Measurements from ENCODE around the gene INSYN2A. TPM values are rescaled to one million over a fixed set of nuclear protein-coding genes. Genes with fewer than 3 reads are reported as not detected.

Gene INSYN2A
- polyA plus RNA-seq, 4 donors, result 0.22 to 0.68 (median 0.25) TPM

- Histone ChIP-seq H3K27ac (ENCODE audit: low read depth in 1 of 3, low read length in 2 of 3) (no peak overlapping the region), H3K9me3 (ENCODE audit: control insufficient read depth in 2 of 2, insufficient read depth in 1 of 2, low read depth in 1 of 2, low read length in 1 of 2) (peaks cover 0 to 3% of the 10 kb centered on the region in 2 donors), H3K36me3 (ENCODE audit: control insufficient read depth in 3 of 3, insufficient read depth in 2 of 3, low read depth in 1 of 3, low read length in 3 of 3) (peaks cover 0 to 8% (median 0%) of the 10 kb centered on the region in 3 donors), H3K27me3 (ENCODE audit: control insufficient read depth in 3 of 3, insufficient read depth in 3 of 3, low read length in 3 of 3) (no peaks in the 10 kb centered on the region), H3K4me3 (ENCODE audit: low read depth in 1 of 3, low read length in 3 of 3) (no peak overlapping the region), H3K4me1 (ENCODE audit: control insufficient read depth in 3 of 3, insufficient read depth in 2 of 3, low read depth in 1 of 3, low read length in 2 of 3) (no peaks in the 10 kb centered on the region)
- DNase-seq (no peak), FAIRE-seq (no peak)
- WGBS, 3 donors, result 91 to 96% (median 94%) methylated on average over 36 to 40 of the region's 40 CpGs
These were observed 20.9 kb downstream of the INSYN2A start for GRCh38 chr10:127175357-127176110.

DNA sequence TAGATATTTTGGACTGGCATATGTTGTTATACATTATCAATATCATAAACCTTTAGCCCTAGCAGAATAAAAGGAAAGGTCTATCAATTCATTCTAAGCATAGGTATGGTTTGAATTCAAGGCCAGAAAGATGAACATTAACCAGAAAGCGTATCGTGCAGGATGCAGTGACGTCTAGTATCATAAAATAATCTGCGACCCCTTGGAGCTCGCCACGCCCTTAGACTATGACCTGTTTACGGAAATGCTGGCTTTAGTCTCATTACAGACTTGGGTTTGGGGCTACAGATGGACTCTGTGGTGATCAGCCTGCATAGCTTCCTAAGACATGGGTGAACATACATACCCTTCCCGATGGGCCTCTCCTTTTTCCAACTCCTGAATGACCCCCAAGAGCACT lies 21.5 kb downstream of the INSYN2A start:
- Histone ChIP-seq H3K27ac (ENCODE audit: low read depth in 1 of 3, low read length in 2 of 3) (no peak overlapping the region), H3K4me1 (ENCODE audit: control insufficient read depth in 3 of 3, insufficient read depth in 2 of 3, low read depth in 1 of 3, low read length in 2 of 3) (no peaks in the 10 kb centered on the region), H3K4me3 (ENCODE audit: low read depth in 1 of 3, low read length in 3 of 3) (no peak overlapping the region), H3K36me3 (ENCODE audit: control insufficient read depth in 3 of 3, insufficient read depth in 2 of 3, low read depth in 1 of 3, low read length in 3 of 3) (peaks cover 0 to 8% (median 0%) of the 10 kb centered on the region in 3 donors), H3K27me3 (ENCODE audit: control insufficient read depth in 3 of 3, insufficient read depth in 3 of 3, low read length in 3 of 3) (no peaks in the 10 kb centered on the region), H3K9me3 (ENCODE audit: control insufficient read depth in 2 of 2, insufficient read depth in 1 of 2, low read depth in 1 of 2, low read length in 1 of 2) (no peaks in the 10 kb centered on the region)
- DNase-seq (peak; percentile 20 to 32), FAIRE-seq (no peak)
- 37 to 66% (median 45%) methylated on average over 8 of the region's 8 CpGs for WGBS, 3 donors

DNA sequence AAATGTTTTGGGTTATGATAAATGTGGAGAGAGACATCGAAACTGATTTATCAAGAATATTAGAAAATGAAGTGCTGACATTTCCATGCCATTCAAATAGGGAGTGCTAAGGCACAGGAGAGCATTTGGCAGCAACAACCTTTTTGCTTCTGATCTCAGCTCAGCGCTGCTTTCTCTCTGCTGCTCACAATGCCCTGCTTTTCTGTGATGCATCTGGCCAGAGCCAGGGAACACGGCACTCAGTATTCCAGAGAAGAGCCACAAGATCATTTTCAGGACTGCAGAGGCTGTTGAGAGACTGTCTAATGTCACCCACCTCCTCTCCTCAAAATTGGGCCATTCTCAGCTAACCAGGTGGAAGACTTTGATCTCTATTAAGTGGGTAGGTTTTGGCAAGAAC lies 28.1 kb downstream of the INSYN2A start:
- no peak for FAIRE-seq
- Histone ChIP-seq H3K27me3 (ENCODE audit: control insufficient read depth in 3 of 3, insufficient read depth in 3 of 3, low read length in 3 of 3) (no peaks in the 10 kb centered on the region), H3K4me1 (ENCODE audit: control insufficient read depth in 3 of 3, insufficient read depth in 2 of 3, low read depth in 1 of 3, low read length in 2 of 3) (no peaks in the 10 kb centered on the region), H3K36me3 (ENCODE audit: control insufficient read depth in 3 of 3, insufficient read depth in 2 of 3, low read depth in 1 of 3, low read length in 3 of 3) (no peaks in the 10 kb centered on the region), H3K9me3 (ENCODE audit: control insufficient read depth in 2 of 2, insufficient read depth in 1 of 2, low read depth in 1 of 2, low read length in 1 of 2) (no peaks in the 10 kb centered on the region), H3K4me3 (ENCODE audit: low read depth in 1 of 3, low read length in 3 of 3) (no peak overlapping the region), H3K27ac (ENCODE audit: low read depth in 1 of 3, low read length in 2 of 3) (no peak overlapping the region)
- 83 to 94% (median 84%) methylated on average over 3 of the region's 3 CpGs for WGBS, 3 donors
- DNase-seq, result no peak

DNA sequence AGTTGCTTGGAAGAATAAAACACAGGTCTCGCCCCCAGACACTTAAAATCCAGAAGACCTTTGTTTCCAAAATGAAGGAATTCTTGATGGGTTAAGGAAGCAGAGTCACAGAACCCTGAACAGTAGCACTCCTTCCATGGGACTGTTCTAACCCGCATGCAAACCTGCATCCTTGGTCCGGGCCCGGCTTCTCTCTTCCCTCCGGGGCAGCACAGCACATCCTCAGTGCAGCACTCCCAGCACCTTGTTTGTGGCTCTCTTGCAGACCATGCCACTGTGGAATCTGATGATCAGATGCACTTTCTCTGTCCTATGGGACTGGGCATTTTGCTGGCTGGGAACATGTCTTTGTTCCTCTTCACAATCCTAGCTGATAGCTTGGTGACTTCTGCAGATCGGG lies 33.5 kb downstream of the INSYN2A start:
- FAIRE-seq (no peak), DNase-seq (no peak)
- no peaks in the 10 kb centered on the region for H3K36me3 ChIP-seq (ENCODE audit: control insufficient read depth in 3 of 3, insufficient read depth in 2 of 3, low read depth in 1 of 3, low read length in 3 of 3)
- no peak overlapping the region for H3K4me3 ChIP-seq (ENCODE audit: low read depth in 1 of 3, low read length in 3 of 3)
- H3K9me3 ChIP-seq (ENCODE audit: control insufficient read depth in 2 of 2, insufficient read depth in 1 of 2, low read depth in 1 of 2, low read length in 1 of 2), result no peaks in the 10 kb centered on the region
- no peaks in the 10 kb centered on the region for H3K4me1 ChIP-seq (ENCODE audit: control insufficient read depth in 3 of 3, insufficient read depth in 2 of 3, low read depth in 1 of 3, low read length in 2 of 3)
- WGBS, 3 donors, result 87 to 93% (median 89%) methylated on average over 6 of the region's 6 CpGs
- no peaks in the 10 kb centered on the region for H3K27me3 ChIP-seq (ENCODE audit: control insufficient read depth in 3 of 3, insufficient read depth in 3 of 3, low read length in 3 of 3)
- no peak overlapping the region for H3K27ac ChIP-seq (ENCODE audit: low read depth in 1 of 3, low read length in 2 of 3)

DNA sequence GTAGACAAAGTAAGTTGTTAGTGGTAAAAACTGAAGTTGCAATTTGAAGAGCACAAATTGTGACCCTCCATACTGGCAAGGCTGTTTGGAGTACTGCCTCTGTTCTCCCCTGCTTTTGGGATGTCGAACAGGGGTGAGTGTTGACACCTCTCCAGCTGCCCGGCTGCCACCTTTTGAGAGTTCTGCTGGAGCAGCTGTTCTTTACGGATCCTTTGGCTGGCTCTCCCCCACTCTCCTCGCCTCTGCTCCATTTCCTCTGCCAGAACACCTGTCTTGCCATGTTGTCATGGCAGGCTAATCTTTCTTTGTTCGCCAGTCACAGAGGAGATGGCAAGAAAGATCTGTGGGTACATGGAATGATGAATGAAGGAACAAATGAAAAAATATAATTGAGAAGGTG lies 34.9 kb downstream of the INSYN2A start:
- FAIRE-seq, result no peak
- H3K27me3 ChIP-seq (ENCODE audit: control insufficient read depth in 3 of 3, insufficient read depth in 3 of 3, low read length in 3 of 3), result no peaks in the 10 kb centered on the region
- H3K27ac ChIP-seq (ENCODE audit: low read depth in 1 of 3, low read length in 2 of 3), result no peak overlapping the region
- H3K9me3 ChIP-seq (ENCODE audit: control insufficient read depth in 2 of 2, insufficient read depth in 1 of 2, low read depth in 1 of 2, low read length in 1 of 2), result no peaks in the 10 kb centered on the region
- H3K4me3 ChIP-seq (ENCODE audit: low read depth in 1 of 3, low read length in 3 of 3), result no peak overlapping the region
- no peaks in the 10 kb centered on the region for H3K4me1 ChIP-seq (ENCODE audit: control insufficient read depth in 3 of 3, insufficient read depth in 2 of 3, low read depth in 1 of 3, low read length in 2 of 3)
- WGBS, 3 donors, result 82 to 94% (median 82%) methylated on average over 5 of the region's 5 CpGs
- H3K36me3 ChIP-seq (ENCODE audit: control insufficient read depth in 3 of 3, insufficient read depth in 2 of 3, low read depth in 1 of 3, low read length in 3 of 3), result no peaks in the 10 kb centered on the region
- DNase-seq, result no peak

GRCh38 chr10:127159648-127160245 lies 36.6 kb downstream of the INSYN2A start:
- Histone ChIP-seq H3K9me3 (ENCODE audit: control insufficient read depth in 2 of 2, insufficient read depth in 1 of 2, low read depth in 1 of 2, low read length in 1 of 2) (no peaks in the 10 kb centered on the region), H3K36me3 (ENCODE audit: control insufficient read depth in 3 of 3, insufficient read depth in 2 of 3, low read depth in 1 of 3, low read length in 3 of 3) (no peaks in the 10 kb centered on the region), H3K27ac (ENCODE audit: low read depth in 1 of 3, low read length in 2 of 3) (no peak overlapping the region), H3K4me3 (ENCODE audit: low read depth in 1 of 3, low read length in 3 of 3) (no peak overlapping the region), H3K27me3 (ENCODE audit: control insufficient read depth in 3 of 3, insufficient read depth in 3 of 3, low read length in 3 of 3) (no peaks in the 10 kb centered on the region), H3K4me1 (ENCODE audit: control insufficient read depth in 3 of 3, insufficient read depth in 2 of 3, low read depth in 1 of 3, low read length in 2 of 3) (no peaks in the 10 kb centered on the region)
- 87 to 94% (median 90%) methylated on average over 13 of the region's 13 CpGs for WGBS, 3 donors
- DNase-seq, result no peak
- FAIRE-seq, result no peak

GRCh38 chr10:127158662-127159061 lies 37.7 kb downstream of the INSYN2A start:
- Histone ChIP-seq H3K9me3 (ENCODE audit: control insufficient read depth in 2 of 2, insufficient read depth in 1 of 2, low read depth in 1 of 2, low read length in 1 of 2) (no peaks in the 10 kb centered on the region), H3K4me1 (ENCODE audit: control insufficient read depth in 3 of 3, insufficient read depth in 2 of 3, low read depth in 1 of 3, low read length in 2 of 3) (no peaks in the 10 kb centered on the region), H3K27me3 (ENCODE audit: control insufficient read depth in 3 of 3, insufficient read depth in 3 of 3, low read length in 3 of 3) (no peaks in the 10 kb centered on the region), H3K4me3 (ENCODE audit: low read depth in 1 of 3, low read length in 3 of 3) (no peak overlapping the region), H3K36me3 (ENCODE audit: control insufficient read depth in 3 of 3, insufficient read depth in 2 of 3, low read depth in 1 of 3, low read length in 3 of 3) (no peaks in the 10 kb centered on the region), H3K27ac (ENCODE audit: low read depth in 1 of 3, low read length in 2 of 3) (no peak overlapping the region)
- no peak for DNase-seq
- no peak for FAIRE-seq
- WGBS, 3 donors, result 92 to 97% (median 95%) methylated on average over 2 of the region's 2 CpGs

- no peak for FAIRE-seq
- no peak for DNase-seq
- H3K27ac ChIP-seq (ENCODE audit: low read depth in 1 of 3, low read length in 2 of 3), result no peak overlapping the region
- H3K27me3 ChIP-seq (ENCODE audit: control insufficient read depth in 3 of 3, insufficient read depth in 3 of 3, low read length in 3 of 3), result no peaks in the 10 kb centered on the region
- no peaks in the 10 kb centered on the region for H3K9me3 ChIP-seq (ENCODE audit: control insufficient read depth in 2 of 2, insufficient read depth in 1 of 2, low read depth in 1 of 2, low read length in 1 of 2)
- no peaks in the 10 kb centered on the region for H3K4me1 ChIP-seq (ENCODE audit: control insufficient read depth in 3 of 3, insufficient read depth in 2 of 3, low read depth in 1 of 3, low read length in 2 of 3)
- WGBS, 3 donors, result 50 to 57% (median 51%) methylated on average over 2 of the region's 2 CpGs
- no peak overlapping the region for H3K4me3 ChIP-seq (ENCODE audit: low read depth in 1 of 3, low read length in 3 of 3)
- no peaks in the 10 kb centered on the region for H3K36me3 ChIP-seq (ENCODE audit: control insufficient read depth in 3 of 3, insufficient read depth in 2 of 3, low read depth in 1 of 3, low read length in 3 of 3)
These were observed 38.7 kb downstream of the INSYN2A start for GRCh38 chr10:127157506-127158200.

All from small intestine (tissue), 7 donors.